ENCODE data around the gene INTS3.
A peak's percentile ranks its signal among the peaks of the same experiment; 100 is the strongest.
"Not testable (repeated sequence)": the region's sequence is repeated elsewhere in the genome, so short reads cannot be mapped to it uniquely, and the experiment has no call there.

INTS3 gene

GRCh38 chr1:153763365-153764225 is 35.7 kb downstream of the INTS3 start:
- DNase-seq, result no peak

GRCh38 chr1:153764310-153764709 is 36.5 kb downstream of the INTS3 start:
- DNase-seq, result no peak

DNA sequence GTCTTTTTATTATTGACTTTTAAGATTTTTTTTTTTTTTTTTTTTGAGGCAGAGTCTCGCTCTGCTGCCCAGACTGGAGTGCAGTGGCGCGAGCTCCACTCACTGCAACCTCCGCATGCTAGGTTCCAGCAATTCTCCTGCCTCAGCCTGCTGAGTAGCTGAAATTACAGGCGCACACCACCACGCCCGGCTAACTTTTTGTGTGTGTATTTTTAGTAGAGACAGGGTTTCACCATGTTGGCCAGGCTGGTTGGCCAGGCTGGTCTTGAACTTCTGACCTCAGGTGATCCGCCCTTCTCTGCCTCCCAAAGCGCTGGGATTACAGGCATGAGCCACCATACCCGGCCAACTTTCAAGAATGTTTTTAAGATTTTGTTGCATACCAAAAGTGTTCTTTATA is 38.8 kb downstream of the INTS3 start:
- not testable (repeated sequence) for DNase-seq

GRCh38 chr1:153767519-153767918 is 39.7 kb downstream of the INTS3 start:
- DNase-seq, result no peak

GRCh38 chr1:153768316-153769181 is 40.7 kb downstream of the INTS3 start:
- DNase-seq, result no peak

DNA sequence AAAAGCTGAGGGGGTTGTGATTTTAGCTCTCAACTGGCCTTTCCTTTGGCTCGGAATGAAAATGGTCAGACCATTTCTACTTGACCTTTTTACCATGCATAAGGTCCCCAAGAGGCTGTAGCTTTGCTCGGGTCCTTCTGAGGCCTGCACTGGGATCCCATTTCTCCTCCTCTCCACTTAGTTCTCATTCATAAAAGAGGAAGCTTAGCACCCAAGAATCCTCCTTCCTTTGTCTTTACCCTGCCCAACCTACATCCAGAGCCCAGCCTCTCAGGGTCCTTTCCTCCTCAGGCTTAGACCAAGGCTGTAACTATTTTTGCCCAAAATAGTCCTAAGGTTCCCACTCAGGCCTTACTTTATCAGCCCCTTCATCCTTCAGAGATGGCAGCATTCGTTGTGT is 41.4 kb downstream of the INTS3 start:
- DNase-seq, result no peak

DNA sequence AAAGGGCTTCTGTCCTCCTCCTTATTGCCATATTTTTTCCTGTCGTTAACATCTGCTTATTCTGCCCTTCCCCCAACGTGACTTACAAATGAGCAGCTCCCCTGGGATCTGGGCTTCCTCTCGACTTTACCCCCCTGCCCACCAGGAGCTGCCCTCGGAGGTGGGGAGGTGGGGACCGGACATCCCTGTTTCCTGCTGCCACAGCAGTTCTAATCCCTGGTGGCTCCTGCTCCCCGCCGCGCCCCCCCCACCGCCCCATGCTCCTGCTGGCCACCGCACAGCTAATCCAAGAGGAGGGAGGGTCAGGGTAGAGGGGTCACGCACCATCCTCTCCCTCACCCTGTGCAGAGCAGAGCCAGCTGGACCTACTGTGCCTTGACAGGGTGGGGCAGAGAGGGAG is 42.9 kb downstream of the INTS3 start:
- no peak for DNase-seq

DNA sequence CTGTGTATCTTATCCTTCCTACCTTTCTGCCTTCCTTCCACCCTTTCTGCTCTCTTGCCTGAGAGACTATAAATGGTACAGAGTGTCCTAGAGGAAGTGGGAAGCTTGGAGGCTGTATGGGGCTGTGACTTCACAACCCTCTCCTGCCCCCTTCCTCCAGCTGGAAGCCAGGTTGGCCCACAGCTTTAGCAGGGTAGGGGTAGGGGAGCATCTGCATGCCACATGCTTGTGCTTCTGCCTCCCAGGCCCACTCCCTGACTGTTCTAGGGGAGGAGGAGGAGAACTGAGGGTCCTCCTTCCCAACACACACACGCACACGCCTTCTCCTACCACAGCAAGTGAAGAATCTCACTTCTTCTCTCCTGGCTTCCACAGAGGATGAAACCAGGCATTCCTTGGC is 43.4 kb downstream of the INTS3 start:
- DNase-seq, result no peak

DNA sequence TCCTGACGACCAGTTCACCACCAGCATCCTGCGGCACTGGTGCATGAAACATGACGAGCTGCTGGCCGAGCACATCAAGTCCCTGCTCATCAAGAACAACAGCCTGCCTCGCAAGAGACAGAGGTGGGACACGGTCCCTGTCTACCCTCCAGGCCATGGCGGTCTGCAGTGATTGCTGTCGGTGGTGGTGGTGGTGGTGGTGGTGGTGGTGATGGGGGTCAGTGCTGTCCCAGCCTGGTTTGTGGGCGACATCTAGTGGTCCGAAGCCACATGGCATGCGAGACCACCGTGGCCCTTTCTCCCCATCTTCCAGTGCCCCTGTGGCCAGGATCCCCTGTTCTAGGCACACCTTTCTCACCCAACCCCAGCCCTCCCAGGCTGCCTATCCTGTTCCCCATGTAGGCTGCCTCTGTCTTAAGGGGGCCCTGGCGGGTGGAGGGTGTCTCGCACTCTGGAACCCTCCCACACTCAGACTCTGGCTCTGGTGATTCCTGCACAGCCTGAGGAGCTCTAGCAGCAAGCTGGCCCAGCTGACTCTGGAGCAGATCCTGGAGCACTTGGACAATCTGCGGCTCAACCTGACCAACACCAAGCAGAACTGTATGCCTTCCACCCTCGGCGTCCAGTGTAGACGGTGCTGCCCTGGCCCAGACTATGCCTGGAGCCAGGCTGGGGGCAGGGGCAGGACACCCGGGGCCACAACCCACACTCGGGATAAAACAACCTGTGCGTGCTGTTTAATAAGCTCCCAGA is 44.2 kb downstream of the INTS3 start:
- no peak for DNase-seq

DNA sequence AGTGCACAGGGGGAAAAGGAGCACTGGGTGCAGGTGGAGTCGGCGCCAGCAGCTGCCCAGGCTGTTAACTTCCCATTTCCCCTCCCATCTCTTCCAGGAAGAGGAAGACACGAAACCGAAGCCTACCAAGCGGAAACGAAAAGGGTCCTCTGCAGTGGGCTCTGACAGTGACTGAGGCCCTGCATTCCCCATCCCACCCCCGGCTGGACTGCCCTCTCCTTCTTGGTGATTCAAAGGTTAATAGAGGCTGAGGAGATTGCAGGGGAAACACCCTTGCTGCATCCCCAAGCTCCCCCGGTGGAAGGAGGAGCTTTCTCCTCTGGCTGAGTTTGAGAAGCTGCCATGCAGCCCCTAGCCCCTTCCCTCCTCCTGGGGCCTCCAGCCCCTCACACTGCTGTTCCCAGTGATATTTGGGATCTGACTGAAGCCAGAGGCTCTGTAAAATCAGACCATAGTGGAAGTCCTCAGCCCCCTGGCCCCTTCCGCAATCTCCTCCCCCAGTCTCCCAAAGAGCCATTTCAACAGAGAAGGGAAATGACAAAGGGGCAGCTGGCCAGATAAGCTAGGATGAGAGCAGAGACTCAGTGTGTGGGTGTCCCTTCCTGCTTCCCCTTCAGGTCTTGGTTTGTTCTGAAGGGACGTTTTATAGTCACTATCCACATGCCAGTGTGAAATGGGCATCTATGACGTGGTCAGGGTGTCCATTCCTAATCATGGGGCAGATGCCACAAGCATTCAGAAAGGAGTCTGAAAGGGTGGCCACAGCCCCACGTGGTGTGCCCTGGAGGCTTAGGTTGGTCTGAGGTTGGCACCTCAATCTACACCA is 45.5 kb downstream of the INTS3 start:
- DNase-seq, result no peak

- DNase-seq, result no peak
Observed at GRCh38 chr1:153774026-153774595, 46.3 kb downstream of the INTS3 start.

- DNase-seq, result peak; percentile 64
Observed at GRCh38 chr1:153774780-153775457, 47.1 kb downstream of the INTS3 start, which contains the start of gene SLC27A3. SLC27A3 (plus strand) TSS chr1:153775407; CDS start chr1:153775498, 91 bp downstream.

DNA sequence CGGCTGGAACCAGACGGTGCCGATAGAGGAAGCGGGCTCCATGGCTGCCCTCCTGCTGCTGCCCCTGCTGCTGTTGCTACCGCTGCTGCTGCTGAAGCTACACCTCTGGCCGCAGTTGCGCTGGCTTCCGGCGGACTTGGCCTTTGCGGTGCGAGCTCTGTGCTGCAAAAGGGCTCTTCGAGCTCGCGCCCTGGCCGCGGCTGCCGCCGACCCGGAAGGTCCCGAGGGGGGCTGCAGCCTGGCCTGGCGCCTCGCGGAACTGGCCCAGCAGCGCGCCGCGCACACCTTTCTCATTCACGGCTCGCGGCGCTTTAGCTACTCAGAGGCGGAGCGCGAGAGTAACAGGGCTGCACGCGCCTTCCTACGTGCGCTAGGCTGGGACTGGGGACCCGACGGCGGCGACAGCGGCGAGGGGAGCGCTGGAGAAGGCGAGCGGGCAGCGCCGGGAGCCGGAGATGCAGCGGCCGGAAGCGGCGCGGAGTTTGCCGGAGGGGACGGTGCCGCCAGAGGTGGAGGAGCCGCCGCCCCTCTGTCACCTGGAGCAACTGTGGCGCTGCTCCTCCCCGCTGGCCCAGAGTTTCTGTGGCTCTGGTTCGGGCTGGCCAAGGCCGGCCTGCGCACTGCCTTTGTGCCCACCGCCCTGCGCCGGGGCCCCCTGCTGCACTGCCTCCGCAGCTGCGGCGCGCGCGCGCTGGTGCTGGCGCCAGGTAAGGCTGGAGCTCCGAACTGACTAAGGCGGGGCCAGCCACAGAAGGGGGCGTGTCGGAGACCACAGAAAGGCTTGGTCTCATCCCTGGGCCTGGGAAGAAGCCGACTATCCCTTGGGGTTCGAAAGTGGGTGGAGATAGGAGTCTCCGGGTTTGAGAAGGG is 47.8 kb downstream of the INTS3 start:
- DNase-seq, result peak; percentile 85

DNA sequence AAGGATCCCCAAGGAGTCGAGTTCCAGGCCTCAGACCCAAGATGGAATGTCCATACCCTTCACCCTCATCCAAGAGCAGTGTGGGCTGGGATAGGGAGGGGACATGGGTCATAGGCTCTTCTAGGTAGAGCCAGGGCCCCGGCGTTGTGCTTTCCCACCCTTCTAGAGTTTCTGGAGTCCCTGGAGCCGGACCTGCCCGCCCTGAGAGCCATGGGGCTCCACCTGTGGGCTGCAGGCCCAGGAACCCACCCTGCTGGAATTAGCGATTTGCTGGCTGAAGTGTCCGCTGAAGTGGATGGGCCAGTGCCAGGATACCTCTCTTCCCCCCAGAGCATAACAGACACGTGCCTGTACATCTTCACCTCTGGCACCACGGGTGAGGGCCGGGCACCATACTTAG is 48.5 kb downstream of the INTS3 start:
- DNase-seq, result no peak

DNA sequence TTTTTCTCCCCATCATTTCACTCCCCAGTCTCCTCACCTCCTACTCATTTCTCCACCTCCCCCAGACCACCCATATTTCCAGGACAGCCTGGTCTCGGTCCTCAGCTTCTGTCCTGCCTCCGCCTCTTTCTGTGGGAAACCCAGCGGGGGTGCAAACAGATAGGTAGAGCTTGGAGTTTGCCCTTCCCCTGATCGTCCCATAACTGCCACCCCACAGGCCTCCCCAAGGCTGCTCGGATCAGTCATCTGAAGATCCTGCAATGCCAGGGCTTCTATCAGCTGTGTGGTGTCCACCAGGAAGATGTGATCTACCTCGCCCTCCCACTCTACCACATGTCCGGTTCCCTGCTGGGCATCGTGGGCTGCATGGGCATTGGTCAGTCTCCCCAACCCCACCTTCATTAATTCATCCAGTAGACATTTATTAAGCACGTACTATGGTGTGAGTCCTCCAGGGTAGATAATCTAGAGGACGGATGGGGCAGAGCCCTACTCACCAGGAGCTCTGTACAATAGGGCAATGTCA is 49.1 kb downstream of the INTS3 start:
- no peak for DNase-seq

DNA sequence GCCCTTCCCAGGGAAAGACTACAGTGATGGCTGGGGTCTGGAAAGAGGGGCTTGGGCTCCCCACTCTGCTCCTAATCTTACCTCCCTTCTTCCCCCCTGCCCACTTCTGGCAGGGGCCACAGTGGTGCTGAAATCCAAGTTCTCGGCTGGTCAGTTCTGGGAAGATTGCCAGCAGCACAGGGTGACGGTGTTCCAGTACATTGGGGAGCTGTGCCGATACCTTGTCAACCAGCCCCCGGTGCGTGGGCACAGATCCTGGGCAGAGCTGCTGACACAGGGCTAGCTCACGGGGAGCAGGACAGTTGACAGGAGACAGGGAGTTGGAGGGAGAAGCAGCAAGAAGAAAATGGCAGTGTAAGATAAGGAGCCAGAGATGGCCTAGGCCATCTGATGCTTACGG is 49.8 kb downstream of the INTS3 start:
- no peak for DNase-seq

DNA sequence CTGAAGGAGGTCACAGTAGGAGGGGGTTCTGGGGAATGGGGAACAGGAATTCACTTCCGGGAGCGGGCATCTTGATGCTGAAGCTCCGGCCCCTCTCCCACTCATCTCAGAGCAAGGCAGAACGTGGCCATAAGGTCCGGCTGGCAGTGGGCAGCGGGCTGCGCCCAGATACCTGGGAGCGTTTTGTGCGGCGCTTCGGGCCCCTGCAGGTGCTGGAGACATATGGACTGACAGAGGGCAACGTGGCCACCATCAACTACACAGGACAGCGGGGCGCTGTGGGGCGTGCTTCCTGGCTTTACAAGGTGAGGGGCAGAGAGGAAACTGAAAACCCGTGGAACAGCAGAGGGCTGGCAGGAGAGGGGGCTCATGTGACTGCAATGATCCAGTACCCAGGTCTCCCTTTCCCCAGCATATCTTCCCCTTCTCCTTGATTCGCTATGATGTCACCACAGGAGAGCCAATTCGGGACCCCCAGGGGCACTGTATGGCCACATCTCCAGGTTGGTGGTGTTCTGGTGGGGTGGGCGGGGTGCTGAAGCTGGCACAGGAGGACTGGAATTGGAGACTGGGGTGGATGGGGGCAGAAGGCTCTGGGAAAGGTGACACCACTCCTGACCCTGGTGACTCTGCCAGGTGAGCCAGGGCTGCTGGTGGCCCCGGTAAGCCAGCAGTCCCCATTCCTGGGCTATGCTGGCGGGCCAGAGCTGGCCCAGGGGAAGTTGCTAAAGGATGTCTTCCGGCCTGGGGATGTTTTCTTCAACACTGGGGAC is 50.4 kb downstream of the INTS3 start:
- no peak for DNase-seq

GRCh38 chr1:153778824-153779519 is 51.1 kb downstream of the INTS3 start:
- DNase-seq, result no peak

All from NCI-H2171 (cell line).